Peyer's patch (tissue), 4 donors: ENCODE measurements around the gene FAM149A.

Experiments used
- POLR2A ChIP-seq, 2 donors: fragments of 450-650 bp; IDR thresholded peaks; one replicate each; pipeline ENCODE4 v1.5.1; 2017; ENCODE audit warnings: antibody characterized with exemption in 2 of 2, mild to moderate bottlenecking in 2 of 2, moderate library complexity in 2 of 2
- TF ChIP-seq, protein P1 (sequence below), 6 experiments: fragments of 450-650 bp in 4 of 6; fragments of 200-600 bp in 2 of 6; sonication (generic) in 1 of 6; IDR thresholded peaks; one replicate each; pipeline ENCODE4 v1.5.1; 2017 to 2019; ENCODE audit warnings: antibody characterized with exemption in 6 of 6, mild to moderate bottlenecking in 3 of 6, moderate library complexity in 1 of 6

GRCh38 chr4:186121057-186121456, 16.6 kb downstream of the FAM149A start:
- no peak for TF ChIP-seq POLR2A (IDR thresholded peaks at IDR 0.05)
- TF ChIP-seq, protein P1, sequence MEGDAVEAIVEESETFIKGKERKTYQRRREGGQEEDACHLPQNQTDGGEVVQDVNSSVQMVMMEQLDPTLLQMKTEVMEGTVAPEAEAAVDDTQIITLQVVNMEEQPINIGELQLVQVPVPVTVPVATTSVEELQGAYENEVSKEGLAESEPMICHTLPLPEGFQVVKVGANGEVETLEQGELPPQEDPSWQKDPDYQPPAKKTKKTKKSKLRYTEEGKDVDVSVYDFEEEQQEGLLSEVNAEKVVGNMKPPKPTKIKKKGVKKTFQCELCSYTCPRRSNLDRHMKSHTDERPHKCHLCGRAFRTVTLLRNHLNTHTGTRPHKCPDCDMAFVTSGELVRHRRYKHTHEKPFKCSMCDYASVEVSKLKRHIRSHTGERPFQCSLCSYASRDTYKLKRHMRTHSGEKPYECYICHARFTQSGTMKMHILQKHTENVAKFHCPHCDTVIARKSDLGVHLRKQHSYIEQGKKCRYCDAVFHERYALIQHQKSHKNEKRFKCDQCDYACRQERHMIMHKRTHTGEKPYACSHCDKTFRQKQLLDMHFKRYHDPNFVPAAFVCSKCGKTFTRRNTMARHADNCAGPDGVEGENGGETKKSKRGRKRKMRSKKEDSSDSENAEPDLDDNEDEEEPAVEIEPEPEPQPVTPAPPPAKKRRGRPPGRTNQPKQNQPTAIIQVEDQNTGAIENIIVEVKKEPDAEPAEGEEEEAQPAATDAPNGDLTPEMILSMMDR (IDR thresholded peaks at IDR 0.05) = no peak
